Measurements from ENCODE around the gene PGK1. TPM values are rescaled to one million over a fixed set of nuclear protein-coding genes. Genes with fewer than 3 reads are reported as not detected.
"Not testable (repeated sequence)": the region's sequence is repeated elsewhere in the genome, so short reads cannot be mapped to it uniquely, and the experiment has no call there.

Gene PGK1
- total and polyA plus RNA-seq, 11 donors, result 76.5 to 616 (median 416) TPM

- TF ChIP-seq CTCF (IDR thresholded peaks at IDR 0.05), result peak in 5 of 12 donors; percentile 4 to 27 (median 17)
- no peak for TF ChIP-seq POLR2A (IDR thresholded peaks at IDR 0.05)
- ATAC-seq (no peak), DNase-seq (no peak)
- Histone ChIP-seq H3K4me3 (no peak overlapping the region), H3K4me1 (peaks cover 0 to 8% (median 0%) of the 10 kb centered on the region in 12 donors), H3K36me3 (peaks cover 0 to 98% (median 94%) of the 10 kb centered on the region in 9 donors), H3K27ac (no peak overlapping the region), H3K27me3 (no peaks in the 10 kb centered on the region), H3K9me3 (no peaks in the 10 kb centered on the region)
- intact Hi-C loops (cut with DNase I), result loop anchor here in 1 of 10 donors (10.0 kb wide), 1 partner anchor 205 kb away; the partner anchor contains the start of gene ATP7A
- WGBS, 4 donors, result 65 to 70% (median 67%) methylated on average over 9 of the region's 9 CpGs
Measured at GRCh38 chrX:78119521-78120227, 15.6 kb downstream of the PGK1 start.

- no peaks in the 10 kb centered on the region for H3K27me3 ChIP-seq
- intact Hi-C loops (cut with DNase I), result no loop called here
- H3K27ac ChIP-seq, result no peak overlapping the region
- ATAC-seq (peak in 2 of 4 donors; percentile 29 to 38), DNase-seq (no peak)
- no peak overlapping the region for H3K4me3 ChIP-seq
- no peaks in the 10 kb centered on the region for H3K9me3 ChIP-seq
- no peak for TF ChIP-seq CTCF (IDR thresholded peaks at IDR 0.05)
- TF ChIP-seq POLR2A (IDR thresholded peaks at IDR 0.05), result no peak
- peaks cover 0 to 98% (median 89%) of the 10 kb centered on the region in 9 donors for H3K36me3 ChIP-seq
- no peaks in the 10 kb centered on the region for H3K4me1 ChIP-seq
Measured at GRCh38 chrX:78123190-78123589, 19.1 kb downstream of the PGK1 start.

- no peaks in the 10 kb centered on the region for H3K9me3 ChIP-seq
- H3K4me3 ChIP-seq, result no peak overlapping the region
- no peak for TF ChIP-seq POLR2A (IDR thresholded peaks at IDR 0.05)
- TF ChIP-seq CTCF (IDR thresholded peaks at IDR 0.05), result peak in 1 of 12 donors; percentile 3
- ATAC-seq (no peak), DNase-seq (no peak)
- intact Hi-C loops (cut with DNase I), result no loop called here
- no peaks in the 10 kb centered on the region for H3K27me3 ChIP-seq
- no peak overlapping the region for H3K27ac ChIP-seq
- H3K36me3 ChIP-seq, result peaks cover 0 to 97% (median 85%) of the 10 kb centered on the region in 9 donors
- no peaks in the 10 kb centered on the region for H3K4me1 ChIP-seq
- WGBS, 4 donors, result 69 to 82% (median 75%) methylated on average over 2 of the region's 2 CpGs
Measured at GRCh38 chrX:78124307-78124706, 20.3 kb downstream of the PGK1 start.

GRCh38 chrX:78125148-78125547 lies 21.1 kb downstream of the PGK1 start:
- Histone ChIP-seq H3K4me1 (no peaks in the 10 kb centered on the region), H3K27me3 (no peaks in the 10 kb centered on the region), H3K27ac (no peak overlapping the region), H3K4me3 (no peak overlapping the region), H3K9me3 (no peaks in the 10 kb centered on the region), H3K36me3 (peaks cover 0 to 97% (median 80%) of the 10 kb centered on the region in 9 donors)
- ATAC-seq (no peak), DNase-seq (no peak)
- TF ChIP-seq POLR2A (IDR thresholded peaks at IDR 0.05) (no peak), CTCF (IDR thresholded peaks at IDR 0.05) (no peak)
- intact Hi-C loops (cut with DNase I), result no loop called here
- 44 to 74% (median 55%) methylated on average over 1 of the region's 1 CpG for WGBS, 4 donors

- not testable (repeated sequence) for H3K27me3 ChIP-seq, DNase-seq, ATAC-seq
Measured at GRCh38 chrX:78125781-78126180, 21.7 kb downstream of the PGK1 start.

More at GRCh38 chrX:78125781-78126180, 21.7 kb downstream of the PGK1 start:
- H3K4me3 ChIP-seq; H3K9me3 ChIP-seq; H3K4me1 ChIP-seq; intact Hi-C loops (cut with DNase I); H3K27ac ChIP-seq: not testable (repeated sequence)
- peaks cover 0 to 96% (median 80%) of the 10 kb centered on the region in 9 donors for H3K36me3 ChIP-seq

All from heart left ventricle (tissue), 16 donors.